ENCODE data around the gene KIAA1328. TPM values are rescaled to one million over a fixed set of nuclear protein-coding genes. Genes with fewer than 3 reads are reported as not detected.
A peak's percentile ranks its signal among the peaks of the same experiment; 100 is the strongest.

The KIAA1328 gene
- total and polyA plus RNA-seq, 2 experiments from 2014 or later = 3.8 to 11.5 TPM

- Histone ChIP-seq H3K36me3 (no peaks in the 10 kb centered on the region), H3K4me1 (ENCODE audit: low read depth) (peaks cover 8% of the 10 kb centered on the region), H3K27me3 (no peaks in the 10 kb centered on the region), H3K9me3 (ENCODE audit: low read depth) (no peaks in the 10 kb centered on the region), H3K4me3 (no peak overlapping the region), H3K27ac (no peak overlapping the region)
- no peak for TF ChIP-seq CTCF (IDR thresholded peaks at IDR 0.05; ENCODE audit: low read depth, low read length)
- no peak for DNase-seq (ENCODE audit: low read depth in 1 of 2, low spot score in 1 of 2)
Measured at GRCh38 chr18:37179384-37179783, 350.5 kb downstream of the KIAA1328 start.

- no peak for DNase-seq (ENCODE audit: low read depth in 1 of 2, low spot score in 1 of 2)
- Histone ChIP-seq H3K9me3 (ENCODE audit: low read depth) (no peaks in the 10 kb centered on the region), H3K4me3 (no peak overlapping the region), H3K36me3 (no peaks in the 10 kb centered on the region), H3K27ac (no peak overlapping the region), H3K4me1 (ENCODE audit: low read depth) (peaks cover 8% of the 10 kb centered on the region), H3K27me3 (no peaks in the 10 kb centered on the region)
- no peak for TF ChIP-seq CTCF (IDR thresholded peaks at IDR 0.05; ENCODE audit: low read depth, low read length)
Measured at GRCh38 chr18:37180086-37180485, 351.2 kb downstream of the KIAA1328 start.

GRCh38 chr18:37182340-37183135 lies 353.6 kb downstream of the KIAA1328 start:
- no peaks in the 10 kb centered on the region for H3K9me3 ChIP-seq (ENCODE audit: low read depth)
- TF ChIP-seq CTCF (IDR thresholded peaks at IDR 0.05; ENCODE audit: low read depth, low read length) = no peak

GRCh38 chr18:37184209-37184868 lies 355.4 kb downstream of the KIAA1328 start:
- Histone ChIP-seq H3K27me3 (no peaks in the 10 kb centered on the region), H3K36me3 (no peaks in the 10 kb centered on the region), H3K4me1 (ENCODE audit: low read depth) (peaks cover 8% of the 10 kb centered on the region), H3K9me3 (ENCODE audit: low read depth) (no peaks in the 10 kb centered on the region), H3K4me3 (no peak overlapping the region), H3K27ac (no peak overlapping the region)
- TF ChIP-seq CTCF (IDR thresholded peaks at IDR 0.05; ENCODE audit: low read depth, low read length) = no peak
- DNase-seq (ENCODE audit: low read depth in 1 of 2, low spot score in 1 of 2) = no peak

More at GRCh38 chr18:37182340-37183135, 353.6 kb downstream of the KIAA1328 start:
- Histone ChIP-seq H3K36me3 (no peaks in the 10 kb centered on the region), H3K4me1 (ENCODE audit: low read depth) (peaks cover 8% of the 10 kb centered on the region), H3K4me3 (no peak overlapping the region), H3K27ac (no peak overlapping the region), H3K27me3 (no peaks in the 10 kb centered on the region)
- DNase-seq (ENCODE audit: low read depth in 1 of 2, low spot score in 1 of 2) = peak in 1 of 2 donors; percentile 5

GRCh38 chr18:37188016-37188791 lies 359.3 kb downstream of the KIAA1328 start:
- Histone ChIP-seq H3K4me3 (no peak overlapping the region), H3K9me3 (ENCODE audit: low read depth) (no peaks in the 10 kb centered on the region), H3K27ac (no peak overlapping the region), H3K27me3 (no peaks in the 10 kb centered on the region), H3K36me3 (no peaks in the 10 kb centered on the region), H3K4me1 (ENCODE audit: low read depth) (no peaks in the 10 kb centered on the region)
- DNase-seq (ENCODE audit: low read depth in 1 of 2, low spot score in 1 of 2) = no peak
- TF ChIP-seq CTCF (IDR thresholded peaks at IDR 0.05; ENCODE audit: low read depth, low read length) = no peak
